K562 (cell line): ENCODE results near the gene STRN3. TPM values are rescaled to one million over a fixed set of nuclear protein-coding genes. Genes with fewer than 3 reads are reported as not detected.

Experiments
- ATAC-seq: fragments of 200-7000 bp; cut with Tn5 transposase; 3 replicates; pipeline ENCODE4 v1.9.1; 2020; ENCODE audit warnings: moderate library complexity
- BruUV-seq: library from RNA; stranded (reverse); fragments of 400-500 nt; replicated peaks from 2 replicates; lab custom pipeline; 2021; lab: Mats Ljungman, UMichigan
- CTCF ChIA-PET: fragments of 300-600 bp; formaldehyde crosslinking; extraction: SDS; loops from one replicate; lab custom pipeline; 2021; ENCODE audit warnings: low intra/inter-chr PET ratio; lab: Yijun Ruan, JAX
- POLR2A ChIA-PET: fragments of 300-600, 350-650 bp; sonication (Branson Sonifier 250); formaldehyde crosslinking; extraction: SDS; loops from one replicate; lab custom pipeline; 2021; ENCODE audit warnings: antibody characterized with exemption, inconsistent platforms; lab: Yijun Ruan, JAX
- DNase-seq, 4 experiments: peaks; one replicate each; pipeline versions ENCODE4 v3.0.0 to v3.0.0-alpha.2; 2011 to 2018; ENCODE audit warnings: low spot score in 3 of 4, mixed read lengths in 3 of 4; ENCODE audit errors: extremely low read depth in 1 of 4
- FAIRE-seq: peaks from 2 replicates; lab custom pipeline; 2011; peaks lifted over from hg19 to GRCh38; lab: Jason Lieb, UNC
- H2AFZ ChIP-seq: 2 replicates; pipeline ENCODE4 v1.6.0; 2011; ENCODE audit warnings: low read depth, low read length, control low read depth, inconsistent platforms
- H3K27ac ChIP-seq: fragments of 200-600 bp; 3 replicates; pipeline ENCODE4 v1.8.0; 2011; ENCODE audit warnings: low read depth, mild to moderate bottlenecking, control low read depth, inconsistent platforms, low read length, moderate library complexity, mixed read lengths; ENCODE audit errors: extremely low read depth
- H3K27me3 ChIP-seq, 2 experiments: fragments of 300-600 bp in 1 of 2; 2 replicates in 1 of 2; 3 replicates in 1 of 2; pipeline versions ENCODE4 v1.6.0 to v1.8.0; 2011; ENCODE audit warnings: inconsistent platforms in 2 of 2, low read length in 2 of 2, mild to moderate bottlenecking in 1 of 2, mixed read lengths in 1 of 2, moderate library complexity in 1 of 2; ENCODE audit not compliant: control insufficient read depth in 2 of 2, insufficient read depth in 2 of 2
- H3K36me3 ChIP-seq: fragments of 300-600 bp; 3 replicates; pipeline ENCODE4 v1.8.0; 2011; ENCODE audit warnings: mild to moderate bottlenecking, low read length, inconsistent platforms; ENCODE audit not compliant: control insufficient read depth, insufficient read depth
- H3K4me1 ChIP-seq, 2 experiments: fragments of 200-600 bp in 1 of 2; replicated peaks in 1 of 2; 2 replicates in 1 of 2; 3 replicates in 1 of 2; pipeline versions ENCODE4 v1.5.1 to v1.8.0; 2011; ENCODE audit warnings: inconsistent platforms in 2 of 2, low read length in 2 of 2, mild to moderate bottlenecking in 1 of 2, mixed read lengths in 1 of 2, moderate library complexity in 1 of 2; ENCODE audit not compliant: control insufficient read depth in 2 of 2, insufficient read depth in 2 of 2
- H3K4me2 ChIP-seq: 2 replicates; pipeline ENCODE4 v1.6.1; 2011; ENCODE audit warnings: low read length, control low read depth, inconsistent platforms, mixed read lengths; ENCODE audit not compliant: insufficient read depth
- H3K4me3 ChIP-seq: fragments of 200-600 bp; sonication (generic), shearing (Covaris generic); 2 replicates; pipeline ENCODE4 v1.5.1; 2016; ENCODE audit warnings: control low read depth, inconsistent platforms
- H3K79me2 ChIP-seq: fragments of 200-600 bp; 3 replicates; pipeline ENCODE4 v1.8.0; 2011; ENCODE audit warnings: low read length, inconsistent platforms; ENCODE audit not compliant: control insufficient read depth, insufficient read depth
- H3K9ac ChIP-seq, 2 experiments: 2 replicates each; pipeline versions ENCODE4 v1.6.0 to v1.6.1; 2011; ENCODE audit warnings: low read depth in 2 of 2, low read length in 2 of 2, control low read depth in 1 of 2, inconsistent platforms in 1 of 2, mild to moderate bottlenecking in 1 of 2, mixed read lengths in 1 of 2; ENCODE audit not compliant: insufficient read depth in 1 of 2
- H3K9me1 ChIP-seq: one replicate; pipeline ENCODE4 v1.6.0; 2011; ENCODE audit warnings: inconsistent platforms, mild to moderate bottlenecking, low read length, moderate library complexity; ENCODE audit not compliant: control insufficient read depth, insufficient read depth
- H3K9me3 ChIP-seq: replicated peaks from 2 replicates; pipeline ENCODE4 v1.5.1; 2011; ENCODE audit warnings: low read depth, low read length, inconsistent platforms; ENCODE audit not compliant: control insufficient read depth, insufficient read depth
- H4K20me1 ChIP-seq: replicated peaks from 2 replicates; pipeline ENCODE4 v1.6.1; 2011; ENCODE audit warnings: low read length, inconsistent platforms, mixed read lengths; ENCODE audit not compliant: control insufficient read depth, insufficient read depth
- CBFA2T3 ChIP-seq: fragments of 450-650 bp; IDR thresholded peaks from 2 replicates; pipeline ENCODE4 v1.6.1; 2017
- CGGBP1 ChIP-seq: fragments of 250-450 bp; sonication (Bioruptor Pico); IDR thresholded peaks from 2 replicates; pipeline ENCODE4 v1.9.0; 2021; ENCODE audit warnings: mild to moderate bottlenecking
- PRMT5 ChIP-seq: sonication (generic); formaldehyde crosslinking; IDR thresholded peaks from 2 replicates; pipeline ENCODE4 v1.5.0; 2020; ENCODE audit warnings: missing genetic modification reagents
- ZNF347 ChIP-seq: fragments of 450-650 bp; formaldehyde crosslinking; IDR thresholded peaks from 2 replicates; pipeline ENCODE4 v1.4.0; 2020; ENCODE audit warnings: low read depth, mild to moderate bottlenecking, moderate library complexity
- WGBS: fragments of 100-300 bp; shearing (Covaris generic); methylation state at CpG from one replicate; pipeline ENCODE4 v1.1.6; 2016; ENCODE audit warnings: low coverage, mixed read lengths; ENCODE audit not compliant: insufficient coverage; ENCODE audit errors: missing lambda C conversion rate; 5-methylcytosine and 5-hydroxymethylcytosine counted together
- in situ Hi-C: fragments of 300-500 bp; cut with MboI; formaldehyde crosslinking; loops from 4 replicates; pipeline ENCODE4 v1.15.0; 2018; ENCODE audit warnings: inconsistent platforms, mixed read lengths
- intact Hi-C: fragments of 100-400 bp; cut with micrococcal nuclease; formaldehyde crosslinking; loops from 2 replicates; pipeline ENCODE4 v1.14.2; 2022
- polyA plus RNA-seq, 8 experiments: library from polyadenylated mRNA; depleted of rRNA in 4 of 8; stranded (reverse) in 5 of 8; unstranded in 3 of 8; fragments of >200 nt; fragmentation: Nextera tagmentation in 2 of 8; fragmentation: Illumina TruSeq in 1 of 8; extraction: Ambion mirVana in 2 of 8; extraction: Trizol in 1 of 8; gene quantifications; 2 replicates each; pipeline versions ENCODE4 v1.2.1 to v1.2.3, GENCODE V29; 2011 to 2014; ENCODE audit warnings: inconsistent platforms in 1 of 8, missing spikeins in 1 of 8
- total RNA-seq, 7 experiments: library from RNA; depleted of rRNA in 6 of 7; stranded (reverse); fragments of >200 nt in 6 of 7; fragmentation: Illumina TruSeq in 2 of 7; extraction: Trizol in 2 of 7; gene quantifications; 2 replicates each; pipeline versions ENCODE4 v1.2.1 to v1.2.3, GENCODE V29; 2011 to 2021; ENCODE audit warnings: low replicate concordance in 1 of 7
- TF ChIP-seq, protein P1 (sequence below): fragments of 450-650 bp; IDR thresholded peaks from 2 replicates; pipeline ENCODE4 v1.6.1; 2014; ENCODE audit warnings: low read depth, mild to moderate bottlenecking, moderate library complexity, borderline replicate concordance

The STRN3 gene
- total and polyA plus RNA-seq, 9 of the 15 experiments (the other 6 are each of a cell fraction or from before 2014, with no cell fraction given), result 5.9 to 29.1 (median 16.0) TPM

GRCh38 chr14:30875788-30876053, 150.5 kb downstream of the STRN3 start:
- H3K9me1 ChIP-seq, result no peaks in the 10 kb centered on the region
- peaks cover 36% of the 10 kb centered on the region for H3K79me2 ChIP-seq
- no peak for TF ChIP-seq CGGBP1 (CRISPR knock-in tag)
- no peak for TF ChIP-seq CBFA2T3
- TF ChIP-seq ZNF347 (CRISPR knock-in tag), result no peak
- TF ChIP-seq, protein P1, sequence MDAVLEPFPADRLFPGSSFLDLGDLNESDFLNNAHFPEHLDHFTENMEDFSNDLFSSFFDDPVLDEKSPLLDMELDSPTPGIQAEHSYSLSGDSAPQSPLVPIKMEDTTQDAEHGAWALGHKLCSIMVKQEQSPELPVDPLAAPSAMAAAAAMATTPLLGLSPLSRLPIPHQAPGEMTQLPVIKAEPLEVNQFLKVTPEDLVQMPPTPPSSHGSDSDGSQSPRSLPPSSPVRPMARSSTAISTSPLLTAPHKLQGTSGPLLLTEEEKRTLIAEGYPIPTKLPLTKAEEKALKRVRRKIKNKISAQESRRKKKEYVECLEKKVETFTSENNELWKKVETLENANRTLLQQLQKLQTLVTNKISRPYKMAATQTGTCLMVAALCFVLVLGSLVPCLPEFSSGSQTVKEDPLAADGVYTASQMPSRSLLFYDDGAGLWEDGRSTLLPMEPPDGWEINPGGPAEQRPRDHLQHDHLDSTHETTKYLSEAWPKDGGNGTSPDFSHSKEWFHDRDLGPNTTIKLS, result no peak
- no peak for TF ChIP-seq PRMT5 (CRISPR knock-in tag)
- TF ChIP-seq, all 486 proteins: peak for 0
- BruUV-seq, result TSS peak; percentile 38
- Histone ChIP-seq H3K9me3 (no peaks in the 10 kb centered on the region), H3K4me1 (peaks cover 15 to 22% of the 10 kb centered on the region in 2 experiments; a peak in 4 of 5 replicates), H3K27me3 (no peaks in the 10 kb centered on the region), H2AFZ (peak overlapping the region; percentile 97), H3K4me3 (peak overlapping the region; percentile 70), H4K20me1 (no peaks in the 10 kb centered on the region), H3K36me3 (peaks cover 42% of the 10 kb centered on the region), H3K4me2 (peak overlapping the region; percentile 90), H3K9ac (peak overlapping the region; percentile 82 to 98; a peak in 3 of 4 replicates), H3K27ac (peak overlapping the region; percentile 82)
- intact Hi-C loops, result no loop called here
- WGBS, result 12% methylated on average over 8 of the region's 9 CpGs
- CTCF ChIA-PET, result no interaction called here
- POLR2A ChIA-PET, result no interaction called here
- in situ Hi-C loops, result no loop called here
- DNase-seq (no peak), FAIRE-seq (no peak), ATAC-seq (no peak)
